ENCODE data around the gene SCN7A. TPM values are rescaled to one million over a fixed set of nuclear protein-coding genes. Genes with fewer than 3 reads are reported as not detected.

Gene SCN7A
- total RNA-seq, 1 donor from 2014 or later: 2.8 TPM

GRCh38 chr2:166357068-166357949, 136.7 kb downstream of the SCN7A start:
- H3K36me3 Mint-ChIP-seq: no peaks in the 10 kb centered on the region
- H3K9me3 Mint-ChIP-seq: no peaks in the 10 kb centered on the region
- H3K27ac Mint-ChIP-seq: no peak overlapping the region
- H3K4me3 Mint-ChIP-seq: no peak overlapping the region
- peaks cover 5% of the 10 kb centered on the region for H3K4me1 Mint-ChIP-seq (ENCODE audit: unreplicated experiment)
- no peak for DNase-seq (ENCODE audit: extremely low spot score, unreplicated experiment)
- no peak for TF ChIP-seq CTCF (conservative IDR thresholded peaks at IDR 0.05)
- no peaks in the 10 kb centered on the region for H3K27me3 Mint-ChIP-seq

Other genes starting within 250 kb of the SCN7A start
- gene SCN9A, start 118.3 kb downstream of the SCN7A start, total RNA-seq (ENCODE audit: low replicate concordance): 6.2 and 8.3 TPM in 2 replicates